Kidney (tissue), 14 donors: Measurements from ENCODE around the gene REST. TPM values are rescaled to one million over a fixed set of nuclear protein-coding genes. Genes with fewer than 3 reads are reported as not detected.
"Not testable (repeated sequence)": the region's sequence is repeated elsewhere in the genome, so short reads cannot be mapped to it uniquely, and the experiment has no call there.

Experiments used
- DNase-seq, 5 donors: peaks; one replicate each; pipeline ENCODE4 v3.0.0-alpha.2; 2013 to 2020
- FAIRE-seq: peaks from 2 replicates; lab custom pipeline; 2012; peaks lifted over from hg19 to GRCh38; lab: Jason Lieb, UNC
- H3K27ac ChIP-seq, 2 donors: one replicate each; pipeline ENCODE4 v1.7.0; 2013; ENCODE audit warnings: low read depth in 2 of 2, low read length in 2 of 2, inconsistent platforms in 1 of 2
- H3K27me3 ChIP-seq: one replicate; pipeline ENCODE4 v1.7.1; 2013; ENCODE audit warnings: low read length, inconsistent platforms; ENCODE audit not compliant: control insufficient read depth, insufficient read depth
- H3K36me3 ChIP-seq, 3 donors: one replicate each; pipeline versions ENCODE4 v1.7.0 to v1.7.1; 2013; ENCODE audit warnings: low read length in 3 of 3, control low read depth in 1 of 3, inconsistent platforms in 1 of 3; ENCODE audit not compliant: insufficient read depth in 3 of 3, control insufficient read depth in 2 of 3
- H3K4me1 ChIP-seq, 3 donors: one replicate each; pipeline versions ENCODE4 v1.7.0 to v1.7.1; 2013; ENCODE audit warnings: low read length in 3 of 3, inconsistent platforms in 1 of 3, low read depth in 1 of 3; ENCODE audit not compliant: control insufficient read depth in 2 of 3, insufficient read depth in 2 of 3
- H3K4me3 ChIP-seq, 3 donors: one replicate each; pipeline versions ENCODE4 v1.7.0 to v1.8.1; 2013; ENCODE audit warnings: low read length in 3 of 3, control low read depth in 1 of 3, inconsistent platforms in 1 of 3
- H3K9ac ChIP-seq, 3 donors: one replicate each; pipeline versions ENCODE4 v1.7.0 to v1.7.1; 2013; ENCODE audit warnings: low read length in 3 of 3, control low read depth in 1 of 3, inconsistent platforms in 1 of 3
- H3K9me3 ChIP-seq, 3 donors: one replicate each; pipeline versions ENCODE4 v1.7.0 to v1.7.1; 2013; ENCODE audit warnings: low read length in 3 of 3, control low read depth in 1 of 3, inconsistent platforms in 1 of 3; ENCODE audit not compliant: control insufficient read depth in 2 of 3, insufficient read depth in 1 of 3
- intact Hi-C: fragments of 100-400 bp; cut with DNase I; formaldehyde crosslinking; loops from one replicate; pipeline ENCODE4 v1.11.1; 2022
- polyA plus RNA-seq: library from polyadenylated mRNA; stranded (reverse); fragments of 350-450 nt; fragmentation: Illumina TruSeq; extraction: RNeasy Lipid Tissue Mini Kit (QIAGEN cat#74804); gene quantifications from one replicate; pipeline ENCODE4 v1.2.3, GENCODE V29; 2014; ENCODE audit warnings: low read depth, low replicate concordance; ENCODE audit not compliant: insufficient read depth
- total RNA-seq: library from RNA; stranded (reverse); fragmentation: NEBNext Ultra II Directional; extraction: Animal tissue kit (Norgen Biotek cat#: 25700); gene quantifications from one replicate; pipeline ENCODE4 v1.2.1, GENCODE V29; 2021
- TF ChIP-seq, protein P1 (sequence below): IDR thresholded peaks from 3 replicates; pipeline ENCODE4 v1.5.1; 2012; ENCODE audit warnings: mild to moderate bottlenecking, moderate library complexity, borderline replicate concordance; ENCODE audit not compliant: insufficient read depth; ENCODE audit errors: extremely low read depth
- donor health status: control.
- donor health status: control.
- donor health status: control.
- donor health status: control.
- donor health status: control.
- donor health status: DM: yes; HTN: yes; CAD: no.
- donor health status: Normal renal cell carcinoma (clear cell type).

REST gene
- total and polyA plus RNA-seq, 2 donors from 2014 or later, result 5.9 to 54.7 TPM

DNA sequence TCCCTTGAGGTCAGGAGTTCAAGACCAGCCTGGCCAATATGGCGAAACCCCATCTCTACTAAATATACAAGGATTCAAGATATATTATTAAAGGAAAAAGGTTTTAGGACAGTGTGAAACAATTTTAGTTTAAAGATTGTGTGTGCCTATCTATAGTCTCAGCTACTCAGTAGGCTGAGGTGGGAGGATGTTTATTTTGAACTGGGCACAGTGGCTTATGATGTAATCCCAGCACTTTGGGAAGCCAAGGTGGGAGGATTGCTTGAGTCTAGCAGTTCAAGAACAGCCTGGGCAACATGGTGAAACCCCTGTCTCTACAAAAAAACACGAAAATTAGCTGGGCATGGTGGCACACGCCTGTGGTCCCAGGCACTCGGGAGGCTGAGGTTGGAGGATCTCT lies 31.4 kb upstream of the REST start:
- Histone ChIP-seq H3K9ac (no peak overlapping the region), H3K27me3 (no peaks in the 10 kb centered on the region), H3K4me3 (no peak overlapping the region), H3K4me1 (no peaks in the 10 kb centered on the region), H3K27ac (no peak overlapping the region), H3K9me3 (no peaks in the 10 kb centered on the region), H3K36me3 (no peaks in the 10 kb centered on the region)
- TF ChIP-seq, protein P1, sequence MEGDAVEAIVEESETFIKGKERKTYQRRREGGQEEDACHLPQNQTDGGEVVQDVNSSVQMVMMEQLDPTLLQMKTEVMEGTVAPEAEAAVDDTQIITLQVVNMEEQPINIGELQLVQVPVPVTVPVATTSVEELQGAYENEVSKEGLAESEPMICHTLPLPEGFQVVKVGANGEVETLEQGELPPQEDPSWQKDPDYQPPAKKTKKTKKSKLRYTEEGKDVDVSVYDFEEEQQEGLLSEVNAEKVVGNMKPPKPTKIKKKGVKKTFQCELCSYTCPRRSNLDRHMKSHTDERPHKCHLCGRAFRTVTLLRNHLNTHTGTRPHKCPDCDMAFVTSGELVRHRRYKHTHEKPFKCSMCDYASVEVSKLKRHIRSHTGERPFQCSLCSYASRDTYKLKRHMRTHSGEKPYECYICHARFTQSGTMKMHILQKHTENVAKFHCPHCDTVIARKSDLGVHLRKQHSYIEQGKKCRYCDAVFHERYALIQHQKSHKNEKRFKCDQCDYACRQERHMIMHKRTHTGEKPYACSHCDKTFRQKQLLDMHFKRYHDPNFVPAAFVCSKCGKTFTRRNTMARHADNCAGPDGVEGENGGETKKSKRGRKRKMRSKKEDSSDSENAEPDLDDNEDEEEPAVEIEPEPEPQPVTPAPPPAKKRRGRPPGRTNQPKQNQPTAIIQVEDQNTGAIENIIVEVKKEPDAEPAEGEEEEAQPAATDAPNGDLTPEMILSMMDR, result no peak
- FAIRE-seq (no peak), DNase-seq (no peak)
- intact Hi-C loops, result no loop called here

DNA sequence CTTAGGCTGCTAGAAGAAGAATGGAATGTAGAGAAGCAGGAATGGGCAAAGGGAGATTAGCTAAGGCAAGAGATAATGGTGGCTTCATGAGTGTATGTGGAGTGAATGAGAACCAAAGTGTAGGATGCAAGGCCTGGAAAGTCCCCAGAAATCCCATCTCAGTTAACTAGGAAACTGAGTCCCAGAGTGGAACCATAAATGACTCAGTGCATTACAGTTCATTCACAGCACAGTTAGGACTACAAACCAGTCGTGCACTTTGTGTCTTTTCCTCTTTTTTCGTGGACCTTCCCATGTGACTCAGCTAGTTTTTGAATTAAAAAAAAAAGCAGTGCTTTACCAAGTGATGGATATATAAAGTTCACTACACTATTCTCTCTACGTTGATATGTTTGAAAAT lies 27.7 kb upstream of the REST start:
- Histone ChIP-seq H3K27ac (no peak overlapping the region), H3K4me1 (no peaks in the 10 kb centered on the region), H3K36me3 (no peaks in the 10 kb centered on the region), H3K9ac (no peak overlapping the region), H3K9me3 (no peaks in the 10 kb centered on the region), H3K4me3 (no peak overlapping the region), H3K27me3 (no peaks in the 10 kb centered on the region)
- DNase-seq, result no peak
- no peak for FAIRE-seq
- intact Hi-C loops, result no loop called here
- TF ChIP-seq, protein P1, result no peak

DNA sequence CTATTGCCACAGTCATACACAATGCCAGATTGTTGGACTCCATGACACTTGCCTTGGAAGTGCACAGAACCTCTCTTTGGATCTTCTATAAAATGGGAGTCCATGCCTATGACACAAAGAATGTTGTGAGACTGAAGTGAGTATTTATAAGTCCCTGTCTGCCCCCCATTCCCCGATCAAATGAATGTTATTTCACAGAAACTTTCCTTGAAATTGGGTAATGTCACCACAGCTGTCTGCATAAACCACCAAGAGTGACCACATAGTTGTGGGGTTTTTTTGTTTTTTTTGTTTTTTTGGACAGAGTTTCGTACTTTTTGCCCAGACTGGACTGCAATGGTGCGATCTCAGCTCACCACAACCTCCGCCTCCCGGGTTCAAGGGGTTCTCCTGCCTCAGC lies 27.1 kb upstream of the REST start:
- Histone ChIP-seq H3K9me3 (no peaks in the 10 kb centered on the region), H3K27ac (no peak overlapping the region), H3K4me3 (no peak overlapping the region), H3K4me1 (no peaks in the 10 kb centered on the region), H3K36me3 (no peaks in the 10 kb centered on the region), H3K27me3 (no peaks in the 10 kb centered on the region), H3K9ac (no peak overlapping the region)
- no peak for FAIRE-seq
- no peak for DNase-seq
- intact Hi-C loops, result no loop called here
- TF ChIP-seq, protein P1, result no peak

DNA sequence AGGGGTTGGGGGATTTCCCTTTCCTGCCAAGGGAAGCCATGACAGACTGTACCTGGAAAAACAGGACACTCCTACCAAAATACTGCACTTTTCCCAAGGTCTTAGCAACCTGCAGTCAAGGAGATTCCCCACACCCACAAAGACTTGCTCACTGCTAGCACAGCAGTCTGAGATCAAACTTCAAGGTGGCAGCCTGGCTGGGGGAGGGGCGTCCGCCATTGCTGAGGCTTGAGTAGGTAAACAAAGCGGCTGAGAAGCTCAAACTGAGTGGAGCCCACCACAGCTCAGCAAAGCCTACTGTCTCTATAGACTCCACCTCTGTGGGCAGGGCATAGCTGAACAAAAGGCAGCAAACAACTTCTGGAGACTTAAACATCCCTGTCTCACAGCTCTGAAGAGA lies 23.2 kb upstream of the REST start:
- DNase-seq, FAIRE-seq, H3K27ac ChIP-seq, H3K4me1 ChIP-seq, H3K36me3 ChIP-seq, intact Hi-C loops, H3K9ac ChIP-seq, H3K4me3 ChIP-seq, H3K9me3 ChIP-seq, H3K27me3 ChIP-seq: not testable (repeated sequence)
